HepG2 (cell line): ENCODE results near the gene ENO1. TPM values are rescaled to one million over a fixed set of nuclear protein-coding genes. Genes with fewer than 3 reads are reported as not detected.

Experiments
- ATAC-seq: fragments of 200-7000 bp; cut with Tn5 transposase; 3 replicates; pipeline ENCODE4 v1.9.1; 2020; ENCODE audit warnings: mild to moderate bottlenecking, moderate library complexity
- BruUV-seq: library from RNA; stranded (reverse); fragments of 400-500 nt; replicated peaks from 2 replicates; lab custom pipeline; 2021; lab: Mats Ljungman, UMichigan
- CTCF ChIA-PET: fragments of 300-600 bp; formaldehyde crosslinking; extraction: SDS; loops from one replicate; lab custom pipeline; 2021; ENCODE audit warnings: low total read pairs, inconsistent platforms, low intra/inter-chr PET ratio; lab: Yijun Ruan, JAX
- POLR2A ChIA-PET: fragments of 350-600 bp; sonication (Branson Sonifier 250); formaldehyde crosslinking; loops from one replicate; lab custom pipeline; 2020; ENCODE audit warnings: antibody characterized with exemption, inconsistent platforms; lab: Yijun Ruan, JAX
- DNase-seq: peaks from one replicate; pipeline ENCODE4 v3.0.0-alpha.2; 2015; ENCODE audit warnings: low spot score
- FAIRE-seq: peaks from 3 replicates; lab custom pipeline; 2011; peaks lifted over from hg19 to GRCh38; lab: Jason Lieb, UNC
- H2AFZ ChIP-seq: one replicate; pipeline ENCODE4 v1.6.1; 2011; ENCODE audit warnings: low read length, inconsistent platforms
- H3K27ac ChIP-seq: fragments of 300-600 bp; 3 replicates; pipeline ENCODE4 v1.8.0; 2011; ENCODE audit warnings: mixed run types, mild to moderate bottlenecking, mixed read lengths, low read length, inconsistent platforms; ENCODE audit not compliant: insufficient read depth; ENCODE audit errors: extremely low read length
- H3K27me3 ChIP-seq, 2 experiments: fragments of 200-600 bp in 1 of 2; 2 replicates in 1 of 2; 3 replicates in 1 of 2; pipeline versions ENCODE4 v1.6.0 to v1.8.0; 2011; ENCODE audit warnings: low read length in 2 of 2, mild to moderate bottlenecking in 2 of 2, moderate library complexity in 2 of 2, inconsistent platforms in 1 of 2; ENCODE audit not compliant: insufficient read depth in 2 of 2, control insufficient read depth in 1 of 2
- H3K36me3 ChIP-seq, 2 experiments: fragments of 200-600 bp in 1 of 2; replicated peaks in 1 of 2; 2 replicates in 1 of 2; 3 replicates in 1 of 2; pipeline versions ENCODE4 v1.5.1 to v1.8.0; 2011; ENCODE audit warnings: low read length in 2 of 2, inconsistent platforms in 1 of 2; ENCODE audit not compliant: insufficient read depth in 2 of 2, control insufficient read depth in 1 of 2
- H3K4me1 ChIP-seq: 2 replicates; pipeline ENCODE4 v1.5.1; 2012; ENCODE audit warnings: low read length, inconsistent platforms; ENCODE audit not compliant: insufficient read depth
- H3K4me2 ChIP-seq: 2 replicates; pipeline ENCODE4 v1.6.0; 2011; ENCODE audit warnings: low read depth, low read length, inconsistent platforms
- H3K4me3 ChIP-seq, 3 experiments: fragments of 200-600 bp in 1 of 3; sonication (generic), shearing (Covaris generic) in 1 of 3; replicated peaks in 1 of 3; 2 replicates each; pipeline ENCODE4 v1.5.1; 2011 to 2016; ENCODE audit warnings: low read length in 3 of 3, inconsistent platforms in 2 of 3, low read depth in 2 of 3, mild to moderate bottlenecking in 2 of 3, control low read depth in 1 of 3, mixed read lengths in 1 of 3; ENCODE audit not compliant: insufficient read depth in 1 of 3
- H3K79me2 ChIP-seq: one replicate; pipeline ENCODE4 v1.6.1; 2011; ENCODE audit warnings: low read length, inconsistent platforms; ENCODE audit not compliant: insufficient read depth
- H3K9ac ChIP-seq: 2 replicates; pipeline ENCODE4 v1.6.0; 2011; ENCODE audit warnings: mild to moderate bottlenecking, low read depth, low read length, inconsistent platforms; ENCODE audit not compliant: insufficient read depth
- H3K9me3 ChIP-seq: 2 replicates; pipeline ENCODE4 v1.5.1; 2012; ENCODE audit warnings: mild to moderate bottlenecking, low read length
- H4K20me1 ChIP-seq: 2 replicates; pipeline ENCODE4 v1.6.0; 2011; ENCODE audit warnings: inconsistent platforms, mild to moderate bottlenecking, low read length, moderate library complexity; ENCODE audit not compliant: insufficient read depth
- CEBPG ChIP-seq: IDR thresholded peaks from 2 replicates; pipeline ENCODE4 v1.6.1; 2016
- ESRRA ChIP-seq: sonication (generic); formaldehyde crosslinking; IDR thresholded peaks from 2 replicates; pipeline ENCODE4 v1.5.1; 2020; ENCODE audit warnings: mild to moderate bottlenecking, low read depth, missing genetic modification reagents
- FOXA3 ChIP-seq: IDR thresholded peaks from 2 replicates; pipeline ENCODE4 v1.6.1; 2016; ENCODE audit warnings: missing genetic modification reagents, missing compliant biosample characterization
- FOXJ3 ChIP-seq: sonication (generic); formaldehyde crosslinking; IDR thresholded peaks from 2 replicates; pipeline ENCODE4 v1.4.0; 2020; ENCODE audit warnings: missing genetic modification reagents, mild to moderate bottlenecking, borderline replicate concordance
- MEIS1 ChIP-seq: sonication (generic); formaldehyde crosslinking; IDR thresholded peaks from 2 replicates; pipeline ENCODE4 v1.9.0; 2021; ENCODE audit warnings: mild to moderate bottlenecking, missing genetic modification reagents, moderate library complexity, borderline replicate concordance
- RARA ChIP-seq: IDR thresholded peaks from 2 replicates; pipeline ENCODE4 v1.6.1; 2016; ENCODE audit warnings: missing genetic modification reagents, missing compliant biosample characterization
- RFXANK ChIP-seq: IDR thresholded peaks from 2 replicates; pipeline ENCODE4 v1.6.1; 2016
- UBTF ChIP-seq: sonication (generic); formaldehyde crosslinking; IDR thresholded peaks from 2 replicates; pipeline ENCODE4 v1.4.0; 2020; ENCODE audit warnings: mild to moderate bottlenecking, missing genetic modification reagents
- XRCC5 ChIP-seq: fragments of 200-400 bp; formaldehyde crosslinking; optimal IDR thresholded peaks from 2 replicates; pipeline ENCODE3; 2017; ENCODE audit warnings: mild to moderate bottlenecking, low read length
- ZFP90 ChIP-seq: sonication (generic); formaldehyde crosslinking; IDR thresholded peaks from 2 replicates; pipeline ENCODE4 v1.8.0; 2022; ENCODE audit warnings: missing genetic modification reagents, mild to moderate bottlenecking, inconsistent platforms, borderline replicate concordance
- ZMYM2 ChIP-seq: sonication (generic); formaldehyde crosslinking; IDR thresholded peaks from 2 replicates; pipeline ENCODE4 v1.8.0; 2022; ENCODE audit warnings: mild to moderate bottlenecking, missing genetic modification reagents
- ZNF12 ChIP-seq: sonication (generic); formaldehyde crosslinking; IDR thresholded peaks from 2 replicates; pipeline ENCODE4 v1.5.0; 2020; ENCODE audit warnings: missing genetic modification reagents
- ZNF205 ChIP-seq: IDR thresholded peaks from 2 replicates; pipeline ENCODE4 v1.6.1; 2018; ENCODE audit warnings: missing biosample characterization, missing genetic modification reagents
- ZNF670 ChIP-seq: sonication (generic); formaldehyde crosslinking; IDR thresholded peaks from 2 replicates; pipeline ENCODE4 v1.8.0; 2022; ENCODE audit warnings: mild to moderate bottlenecking, missing genetic modification reagents, borderline replicate concordance
- ZNF773 ChIP-seq: sonication (generic); formaldehyde crosslinking; IDR thresholded peaks from 2 replicates; pipeline ENCODE4 v1.4.0; 2020; ENCODE audit warnings: missing genetic modification reagents, borderline replicate concordance
- ZNF816 ChIP-seq: sonication (generic); formaldehyde crosslinking; IDR thresholded peaks from 2 replicates; pipeline ENCODE4 v1.8.0; 2022; ENCODE audit warnings: missing genetic modification reagents, mild to moderate bottlenecking, borderline replicate concordance
- ZNF891 ChIP-seq: sonication (generic); formaldehyde crosslinking; IDR thresholded peaks from 2 replicates; pipeline ENCODE4 v1.5.0; 2020; ENCODE audit warnings: mild to moderate bottlenecking, missing genetic modification reagents
- WGBS: methylation state at CpG from one replicate; pipeline ENCODE4 v1.1.6; 2017; ENCODE audit warnings: low lambda C conversion rate; 5-methylcytosine and 5-hydroxymethylcytosine counted together
- in situ Hi-C: cut with HindIII; loops from 2 replicates; pipeline ENCODE4 v1.10.0; 2017; ENCODE audit warnings: low pct_unique_long_range_greater_than_20kb; ENCODE audit not compliant: extremely low pct_ligation_motif_present
- intact Hi-C: fragments of 100-400 bp; cut with micrococcal nuclease; formaldehyde crosslinking; loops from one replicate; pipeline ENCODE4 v1.10.0; 2022; ENCODE audit not compliant: unreplicated experiment
- polyA plus RNA-seq, 8 experiments: library from polyadenylated mRNA; depleted of rRNA in 3 of 8; stranded (reverse) in 7 of 8; unstranded in 1 of 8; fragments of >200 nt; fragmentation: Illumina TruSeq in 4 of 8; extraction: Trizol in 4 of 8; gene quantifications; 2 replicates each; pipeline versions ENCODE4 v1.2.1 to v1.2.3, GENCODE V29; 2011 to 2016; ENCODE audit warnings: low read depth in 4 of 8, missing spikeins in 1 of 8, mixed read lengths in 1 of 8; ENCODE audit not compliant: insufficient read depth in 1 of 8
- total RNA-seq, 5 experiments: library from RNA; depleted of rRNA; stranded (reverse); fragments of >200 nt; fragmentation: Illumina TruSeq; extraction: Trizol; gene quantifications; 2 replicates each; pipeline ENCODE4 v1.2.3, GENCODE V29; 2016; ENCODE audit warnings: low read depth in 1 of 5
- TF ChIP-seq, protein P1 (sequence below): fragments of 450-650 bp; IDR thresholded peaks from 2 replicates; pipeline ENCODE4 v1.6.1; 2017
- TF ChIP-seq, protein P2 (sequence below): sonication (generic); formaldehyde crosslinking; IDR thresholded peaks from 2 replicates; pipeline ENCODE4 v1.5.0; 2020; ENCODE audit warnings: mild to moderate bottlenecking, missing genetic modification reagents

ENO1 gene
- total and polyA plus RNA-seq, 2 of the 13 experiments (the other 11 are each of a cell fraction or from before 2014, with no cell fraction given): 1,559 to 3,103 TPM

DNA sequence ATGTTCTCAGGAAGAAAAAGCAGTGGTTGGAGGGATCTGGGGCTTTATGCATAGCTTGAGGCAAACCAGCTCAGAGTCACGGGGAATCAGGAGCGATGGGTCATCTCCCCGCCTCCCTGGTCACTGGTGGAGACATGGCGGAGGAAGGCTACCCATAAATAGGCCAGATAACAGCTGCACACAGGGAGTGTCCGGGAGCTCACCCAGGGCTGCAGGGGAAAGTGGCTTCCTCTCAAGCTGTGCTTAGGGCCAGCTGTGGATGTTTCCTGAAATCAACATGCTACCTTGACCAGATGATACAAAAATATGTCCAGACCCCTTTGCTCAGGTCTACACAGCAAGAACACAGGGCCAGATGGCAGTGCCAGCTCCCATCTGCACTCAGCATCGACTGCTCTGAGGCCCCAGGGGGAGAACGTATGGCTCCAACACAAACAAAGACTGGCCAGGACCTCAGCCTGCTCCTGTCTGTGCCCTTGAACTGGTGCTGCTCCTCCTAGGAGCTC lies 33.9 kb downstream of the ENO1 start:
- no peaks in the 10 kb centered on the region for H3K79me2 ChIP-seq
- CTCF ChIA-PET: no interaction called here
- no peak overlapping the region for H3K27ac ChIP-seq
- FAIRE-seq (no peak), ATAC-seq (0 out of 3 replicates have a peak, but pooled peaks have one; percentile 7), DNase-seq (no peak)
- POLR2A ChIA-PET: interaction anchor here (0.8 kb wide), 1 partner anchor 24 kb away, joined by 3 read pairs; no protein-coding TSS in a partner anchor
- 0 out of 5 replicates have a peak, but pooled peaks cover 0 to 3% of the 10 kb centered on the region in 2 experiments for H3K27me3 ChIP-seq
- H3K36me3 ChIP-seq: no peaks in the 10 kb centered on the region
- peak overlapping the region in 1 of 3 experiments; percentile 42; a peak in 1 of 6 replicates for H3K4me3 ChIP-seq
- no peaks in the 10 kb centered on the region for H4K20me1 ChIP-seq
- H3K4me1 ChIP-seq: peaks cover 63% of the 10 kb centered on the region
- WGBS: 41% methylated on average over 6 of the region's 7 CpGs
- intact Hi-C loops (loop anchor here (5.0 kb wide), 1 partner anchor 282 kb away; no protein-coding TSS in a partner anchor), in situ Hi-C loops (loop anchor here (25.0 kb wide), 1 partner anchor 282 kb away; no protein-coding TSS in a partner anchor)
- peak overlapping the region; percentile 66 for H3K4me2 ChIP-seq
- H2AFZ ChIP-seq: no peak overlapping the region
- H3K9ac ChIP-seq: peak overlapping the region; percentile 31; the same call in 1 of the 2 replicates
- BruUV-seq: no TSS peak
- no peaks in the 10 kb centered on the region for H3K9me3 ChIP-seq
- TF ChIP-seq, protein P1, sequence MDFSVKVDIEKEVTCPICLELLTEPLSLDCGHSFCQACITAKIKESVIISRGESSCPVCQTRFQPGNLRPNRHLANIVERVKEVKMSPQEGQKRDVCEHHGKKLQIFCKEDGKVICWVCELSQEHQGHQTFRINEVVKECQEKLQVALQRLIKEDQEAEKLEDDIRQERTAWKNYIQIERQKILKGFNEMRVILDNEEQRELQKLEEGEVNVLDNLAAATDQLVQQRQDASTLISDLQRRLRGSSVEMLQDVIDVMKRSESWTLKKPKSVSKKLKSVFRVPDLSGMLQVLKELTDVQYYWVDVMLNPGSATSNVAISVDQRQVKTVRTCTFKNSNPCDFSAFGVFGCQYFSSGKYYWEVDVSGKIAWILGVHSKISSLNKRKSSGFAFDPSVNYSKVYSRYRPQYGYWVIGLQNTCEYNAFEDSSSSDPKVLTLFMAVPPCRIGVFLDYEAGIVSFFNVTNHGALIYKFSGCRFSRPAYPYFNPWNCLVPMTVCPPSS: no peak
- TF ChIP-seq ESRRA (CRISPR knock-in tag): no peak
- no peak for TF ChIP-seq ZNF891 (CRISPR knock-in tag)
- TF ChIP-seq ZNF816 (CRISPR knock-in tag): no peak
- no peak for TF ChIP-seq FOXJ3 (CRISPR knock-in tag)
- TF ChIP-seq, protein P2, sequence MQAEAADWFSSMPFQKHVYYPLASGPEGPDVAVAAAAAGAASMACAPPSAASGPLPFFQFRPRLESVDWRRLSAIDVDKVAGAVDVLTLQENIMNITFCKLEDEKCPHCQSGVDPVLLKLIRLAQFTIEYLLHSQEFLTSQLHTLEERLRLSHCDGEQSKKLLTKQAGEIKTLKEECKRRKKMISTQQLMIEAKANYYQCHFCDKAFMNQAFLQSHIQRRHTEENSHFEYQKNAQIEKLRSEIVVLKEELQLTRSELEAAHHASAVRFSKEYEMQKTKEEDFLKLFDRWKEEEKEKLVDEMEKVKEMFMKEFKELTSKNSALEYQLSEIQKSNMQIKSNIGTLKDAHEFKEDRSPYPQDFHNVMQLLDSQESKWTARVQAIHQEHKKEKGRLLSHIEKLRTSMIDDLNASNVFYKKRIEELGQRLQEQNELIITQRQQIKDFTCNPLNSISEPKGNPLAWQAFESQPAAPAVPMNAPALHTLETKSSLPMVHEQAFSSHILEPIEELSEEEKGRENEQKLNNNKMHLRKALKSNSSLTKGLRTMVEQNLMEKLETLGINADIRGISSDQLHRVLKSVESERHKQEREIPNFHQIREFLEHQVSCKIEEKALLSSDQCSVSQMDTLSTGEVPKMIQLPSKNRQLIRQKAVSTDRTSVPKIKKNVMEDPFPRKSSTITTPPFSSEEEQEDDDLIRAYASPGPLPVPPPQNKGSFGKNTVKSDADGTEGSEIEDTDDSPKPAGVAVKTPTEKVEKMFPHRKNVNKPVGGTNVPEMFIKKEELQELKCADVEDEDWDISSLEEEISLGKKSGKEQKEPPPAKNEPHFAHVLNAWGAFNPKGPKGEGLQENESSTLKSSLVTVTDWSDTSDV: no peak
- no peak for TF ChIP-seq UBTF (CRISPR knock-in tag)
- TF ChIP-seq ZMYM2 (CRISPR knock-in tag): no peak
- no peak for TF ChIP-seq CEBPG
- TF ChIP-seq RFXANK (CRISPR knock-in tag): no peak
- TF ChIP-seq ZNF12 (CRISPR knock-in tag): 0 out of 2 replicates have a peak, but pooled peaks have one; percentile 37
- TF ChIP-seq ZFP90: no peak
- peak; percentile 51 for TF ChIP-seq RARA (CRISPR knock-in tag)
- 0 out of 2 replicates have a peak, but pooled peaks have one; percentile 50 for TF ChIP-seq ZNF205 (CRISPR knock-in tag)
- no peak for TF ChIP-seq ZNF773 (CRISPR knock-in tag)
- no peak for TF ChIP-seq XRCC5
- peak; percentile 19; the same call in 1 of the 2 replicates for TF ChIP-seq FOXA3 (CRISPR knock-in tag)
- TF ChIP-seq MEIS1 (CRISPR knock-in tag): no peak
- no peak for TF ChIP-seq ZNF670
